ENCODE data around the gene CD69. TPM values are rescaled to one million over a fixed set of nuclear protein-coding genes. Genes with fewer than 3 reads are reported as not detected.

The CD69 gene
- total RNA-seq, 1 donor from 2014 or later, result 3.7 TPM

GRCh38 chr12:9750276-9751203, 10.2 kb downstream of the CD69 start:
- Histone ChIP-seq H3K4me3 (ENCODE audit: low read depth, low read length) (no peak overlapping the region), H3K27me3 (ENCODE audit: control insufficient read depth, insufficient read depth, low read length) (no peaks in the 10 kb centered on the region), H3K36me3 (ENCODE audit: control insufficient read depth, insufficient read depth, low read length) (no peaks in the 10 kb centered on the region)
- TF ChIP-seq, protein P1, sequence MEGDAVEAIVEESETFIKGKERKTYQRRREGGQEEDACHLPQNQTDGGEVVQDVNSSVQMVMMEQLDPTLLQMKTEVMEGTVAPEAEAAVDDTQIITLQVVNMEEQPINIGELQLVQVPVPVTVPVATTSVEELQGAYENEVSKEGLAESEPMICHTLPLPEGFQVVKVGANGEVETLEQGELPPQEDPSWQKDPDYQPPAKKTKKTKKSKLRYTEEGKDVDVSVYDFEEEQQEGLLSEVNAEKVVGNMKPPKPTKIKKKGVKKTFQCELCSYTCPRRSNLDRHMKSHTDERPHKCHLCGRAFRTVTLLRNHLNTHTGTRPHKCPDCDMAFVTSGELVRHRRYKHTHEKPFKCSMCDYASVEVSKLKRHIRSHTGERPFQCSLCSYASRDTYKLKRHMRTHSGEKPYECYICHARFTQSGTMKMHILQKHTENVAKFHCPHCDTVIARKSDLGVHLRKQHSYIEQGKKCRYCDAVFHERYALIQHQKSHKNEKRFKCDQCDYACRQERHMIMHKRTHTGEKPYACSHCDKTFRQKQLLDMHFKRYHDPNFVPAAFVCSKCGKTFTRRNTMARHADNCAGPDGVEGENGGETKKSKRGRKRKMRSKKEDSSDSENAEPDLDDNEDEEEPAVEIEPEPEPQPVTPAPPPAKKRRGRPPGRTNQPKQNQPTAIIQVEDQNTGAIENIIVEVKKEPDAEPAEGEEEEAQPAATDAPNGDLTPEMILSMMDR (IDR thresholded peaks at IDR 0.05; ENCODE audit: insufficient read depth, low read length, poor library complexity, severe bottlenecking), result peak; percentile 73
- no peak for DNase-seq (ENCODE audit: low read depth)

DNA sequence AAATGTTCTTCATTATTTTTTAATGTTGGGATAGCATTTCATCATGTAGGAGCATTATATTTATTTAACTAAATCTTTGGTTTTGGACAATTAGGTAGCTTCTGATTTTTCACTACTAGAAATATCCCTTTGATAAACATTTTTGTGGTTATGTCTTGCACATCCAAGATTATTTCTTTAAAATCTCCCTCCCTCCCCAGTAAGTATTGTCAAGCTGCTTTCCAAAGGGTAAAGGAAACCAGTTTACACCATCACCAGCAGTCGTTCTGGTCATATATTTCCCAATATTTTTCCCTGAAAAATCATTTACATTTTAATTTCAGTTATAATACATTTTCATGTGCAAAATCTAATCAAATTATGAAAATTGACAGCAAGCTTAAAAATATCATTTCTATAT, 11.1 kb downstream of the CD69 start:
- Histone ChIP-seq H3K27me3 (ENCODE audit: control insufficient read depth, insufficient read depth, low read length) (no peaks in the 10 kb centered on the region), H3K36me3 (ENCODE audit: control insufficient read depth, insufficient read depth, low read length) (no peaks in the 10 kb centered on the region), H3K4me3 (ENCODE audit: low read depth, low read length) (no peak overlapping the region)
- TF ChIP-seq, protein P1 (IDR thresholded peaks at IDR 0.05; ENCODE audit: insufficient read depth, low read length, poor library complexity, severe bottlenecking), result no peak
- no peak for DNase-seq (ENCODE audit: low read depth)

- Histone ChIP-seq H3K27me3 (ENCODE audit: control insufficient read depth, insufficient read depth, low read length) (no peaks in the 10 kb centered on the region), H3K36me3 (ENCODE audit: control insufficient read depth, insufficient read depth, low read length) (no peaks in the 10 kb centered on the region), H3K4me3 (ENCODE audit: low read depth, low read length) (no peak overlapping the region)
- peak; percentile 69 for DNase-seq (ENCODE audit: low read depth)
- TF ChIP-seq, protein P1 (IDR thresholded peaks at IDR 0.05; ENCODE audit: insufficient read depth, low read length, poor library complexity, severe bottlenecking), result no peak
These were observed 15.5 kb downstream of the CD69 start for GRCh38 chr12:9745199-9745598.

- Histone ChIP-seq H3K4me3 (ENCODE audit: low read depth, low read length) (no peak overlapping the region), H3K27me3 (ENCODE audit: control insufficient read depth, insufficient read depth, low read length) (no peaks in the 10 kb centered on the region), H3K36me3 (ENCODE audit: control insufficient read depth, insufficient read depth, low read length) (no peaks in the 10 kb centered on the region)
- TF ChIP-seq, protein P1 (IDR thresholded peaks at IDR 0.05; ENCODE audit: insufficient read depth, low read length, poor library complexity, severe bottlenecking), result no peak
- DNase-seq (ENCODE audit: low read depth), result no peak
These were observed 18.0 kb downstream of the CD69 start for GRCh38 chr12:9742661-9743060.

DNA sequence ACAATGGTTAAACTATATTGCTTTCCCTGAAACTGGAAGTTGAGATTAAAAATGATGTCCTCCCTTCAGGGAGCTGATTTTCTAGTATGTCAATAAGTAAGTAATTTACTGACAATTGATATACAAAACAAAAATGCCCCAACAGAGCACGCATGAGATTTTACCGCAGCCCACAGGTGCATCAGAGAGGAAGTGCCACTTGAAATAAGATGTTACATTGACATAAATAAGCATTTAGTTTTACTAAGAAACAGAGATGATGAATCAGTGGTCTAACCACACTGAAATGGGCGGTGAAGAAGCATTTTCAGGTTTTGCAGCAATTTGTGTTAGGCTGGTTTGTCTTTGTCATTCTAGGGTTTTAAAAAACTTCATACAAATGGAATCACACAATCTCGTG, 19.0 kb downstream of the CD69 start:
- no peak for DNase-seq (ENCODE audit: low read depth)
- TF ChIP-seq, protein P1 (IDR thresholded peaks at IDR 0.05; ENCODE audit: insufficient read depth, low read length, poor library complexity, severe bottlenecking), result no peak
- no peaks in the 10 kb centered on the region for H3K36me3 ChIP-seq (ENCODE audit: control insufficient read depth, insufficient read depth, low read length)
- no peak overlapping the region for H3K4me3 ChIP-seq (ENCODE audit: low read depth, low read length)
- no peaks in the 10 kb centered on the region for H3K27me3 ChIP-seq (ENCODE audit: control insufficient read depth, insufficient read depth, low read length)

All from kidney epithelial cell (primary cell).